ENCODE data around the gene PSTK.

PSTK gene

DNA sequence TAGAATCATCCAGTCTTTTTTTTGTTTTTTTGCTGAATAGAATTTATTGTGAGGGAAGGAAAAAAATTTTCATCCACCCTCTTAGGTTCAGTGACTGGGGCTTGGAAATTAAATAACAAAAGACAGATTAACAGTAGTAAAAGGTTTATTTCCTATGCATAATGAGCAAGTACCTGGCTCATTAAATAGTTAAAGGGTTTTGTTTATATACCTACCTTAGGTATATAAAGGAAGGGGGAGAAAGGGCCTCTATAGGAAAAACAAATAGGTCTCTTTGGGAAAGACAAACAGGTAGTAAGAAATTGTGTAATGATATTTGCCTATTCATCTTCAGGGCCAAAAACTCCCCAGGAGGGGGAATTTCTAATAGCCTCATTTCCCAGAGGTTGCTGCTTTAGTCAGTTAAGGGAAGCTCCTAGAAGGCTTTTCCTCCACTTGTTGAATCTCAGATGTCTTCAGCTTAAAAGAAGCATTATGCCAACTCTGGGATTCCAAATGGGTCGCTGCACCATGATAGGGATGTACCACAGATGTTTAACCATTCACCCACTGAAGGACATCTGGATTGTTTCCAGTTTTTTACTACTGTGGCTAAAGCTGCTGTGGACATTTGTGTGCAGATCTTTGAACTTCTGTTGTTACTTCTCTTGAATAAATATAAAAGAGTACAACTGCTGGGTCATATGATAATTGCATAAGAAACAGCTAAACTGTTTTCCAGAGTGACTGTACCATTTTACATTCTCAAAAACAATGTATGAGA lies 39.9 kb downstream of the PSTK start:
- no peak for DNase-seq (ENCODE audit: low read depth)

DNA sequence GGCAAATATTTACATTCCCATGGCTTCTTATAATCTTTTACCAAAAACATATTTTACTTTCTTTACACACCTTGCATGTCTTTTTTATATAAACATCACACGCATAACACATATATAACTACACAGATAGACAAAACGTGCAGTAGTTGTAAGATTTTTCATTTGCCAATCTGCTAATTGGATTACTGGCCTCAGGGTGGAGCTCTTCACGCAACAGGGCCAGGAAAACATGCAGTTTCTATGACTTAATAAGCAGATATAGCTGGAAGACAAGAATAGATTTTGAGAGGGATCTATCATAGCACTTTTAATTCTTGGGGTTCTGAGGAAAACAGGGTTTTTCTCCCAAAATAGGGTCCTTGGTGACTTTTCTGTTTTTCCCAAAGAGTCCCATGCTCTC lies 41.3 kb downstream of the PSTK start:
- DNase-seq (ENCODE audit: low read depth), result no peak

- DNase-seq (ENCODE audit: low read depth), result no peak
Observed at GRCh38 chr10:123024540-123024939, 44.3 kb downstream of the PSTK start.

GRCh38 chr10:123026302-123026701 lies 46.1 kb downstream of the PSTK start:
- DNase-seq (ENCODE audit: low read depth), result no peak

- DNase-seq (ENCODE audit: low read depth), result no peak
Observed at GRCh38 chr10:123027861-123028260, 47.7 kb downstream of the PSTK start.

DNA sequence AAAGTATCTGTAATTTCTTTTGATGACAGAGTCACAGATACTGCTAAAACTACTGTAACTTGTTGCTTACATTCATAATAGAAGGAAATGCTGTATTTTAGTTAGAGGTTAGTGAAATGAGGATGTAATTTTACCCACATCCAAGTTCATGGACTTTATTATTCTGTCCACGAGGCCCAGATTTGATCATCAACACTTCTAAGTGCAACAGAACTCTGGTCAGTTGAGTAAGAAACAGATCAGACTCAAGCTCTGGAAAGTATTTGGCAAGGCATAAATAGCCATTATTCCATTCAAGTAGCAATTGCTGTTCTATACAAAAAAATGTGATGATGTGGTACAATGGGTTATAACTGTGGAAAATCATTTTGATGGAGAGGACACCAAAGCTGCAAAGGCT lies 50.9 kb downstream of the PSTK start:
- no peak for DNase-seq (ENCODE audit: low read depth)

GRCh38 chr10:123034332-123034731 lies 54.1 kb downstream of the PSTK start:
- no peak for DNase-seq (ENCODE audit: low read depth)

- DNase-seq (ENCODE audit: low read depth), result no peak
Observed at GRCh38 chr10:123035467-123036086, 55.4 kb downstream of the PSTK start.

GRCh38 chr10:123038782-123039631 lies 58.8 kb downstream of the PSTK start:
- no peak for DNase-seq (ENCODE audit: low read depth)

GRCh38 chr10:123039632-123039930 lies 59.4 kb downstream of the PSTK start:
- no peak for DNase-seq (ENCODE audit: low read depth)
